HepG2 (cell line): ENCODE data around the gene DYNC2H1. TPM values are rescaled to one million over a fixed set of nuclear protein-coding genes. Genes with fewer than 3 reads are reported as not detected.

Experiments used
- ARID4A ChIP-seq: sonication (generic); formaldehyde crosslinking; IDR thresholded peaks from 2 replicates; pipeline ENCODE4 v1.5.0; 2020; ENCODE audit warnings: mild to moderate bottlenecking, missing genetic modification reagents, borderline replicate concordance
- ATF5 ChIP-seq: sonication (generic); formaldehyde crosslinking; IDR thresholded peaks from 2 replicates; pipeline ENCODE4 v1.4.0; 2020; ENCODE audit warnings: mild to moderate bottlenecking, low read depth, missing genetic modification reagents
- DRAP1 ChIP-seq: IDR thresholded peaks from 2 replicates; pipeline ENCODE4 v1.6.1; 2016; ENCODE audit warnings: missing genetic modification reagents, missing compliant biosample characterization
- ELF3 ChIP-seq: IDR thresholded peaks from 2 replicates; pipeline ENCODE4 v1.6.1; 2016; ENCODE audit warnings: missing genetic modification reagents, missing compliant biosample characterization
- GFI1 ChIP-seq: sonication (generic); formaldehyde crosslinking; IDR thresholded peaks from 2 replicates; pipeline ENCODE4 v1.5.0; 2020; ENCODE audit warnings: missing genetic modification reagents, mild to moderate bottlenecking, borderline replicate concordance
- KDM1A ChIP-seq: IDR thresholded peaks from 2 replicates; pipeline ENCODE4 v1.6.1; 2016; ENCODE audit warnings: missing compliant biosample characterization
- KMT2B ChIP-seq: IDR thresholded peaks from 2 replicates; pipeline ENCODE4 v1.6.1; 2016; ENCODE audit warnings: missing genetic modification reagents, missing compliant biosample characterization
- MIXL1 ChIP-seq: IDR thresholded peaks from 2 replicates; pipeline ENCODE4 v1.6.1; 2016
- MLLT10 ChIP-seq: sonication (generic); formaldehyde crosslinking; IDR thresholded peaks from 2 replicates; pipeline ENCODE4 v1.4.0; 2020; ENCODE audit warnings: missing genetic modification reagents
- MTF2 ChIP-seq: sonication (generic); formaldehyde crosslinking; IDR thresholded peaks from 2 replicates; pipeline ENCODE4 v1.5.0; 2020; ENCODE audit warnings: missing genetic modification reagents, borderline replicate concordance
- PCBP2 ChIP-seq: fragments of 200-400 bp; formaldehyde crosslinking; optimal IDR thresholded peaks from 2 replicates; pipeline ENCODE3; 2018; ENCODE audit warnings: low read length, low read depth; ENCODE audit not compliant: poor library complexity, severe bottlenecking
- PITX1 ChIP-seq: sonication (generic); formaldehyde crosslinking; IDR thresholded peaks from 2 replicates; pipeline ENCODE4 v1.5.1; 2020; ENCODE audit warnings: mild to moderate bottlenecking, missing genetic modification reagents
- RFXANK ChIP-seq: IDR thresholded peaks from 2 replicates; pipeline ENCODE4 v1.6.1; 2016
- SAP130 ChIP-seq: IDR thresholded peaks from 2 replicates; pipeline ENCODE4 v1.6.1; 2016; ENCODE audit warnings: low read depth
- SETDB1 ChIP-seq: sonication (generic); formaldehyde crosslinking; IDR thresholded peaks from 2 replicates; pipeline ENCODE4 v1.5.1; 2020; ENCODE audit warnings: missing genetic modification reagents, mild to moderate bottlenecking, borderline replicate concordance
- SMC3 ChIP-seq: IDR thresholded peaks from 2 replicates; pipeline ENCODE4 v1.6.1; 2011; ENCODE audit warnings: low read length, improper control_type of control experiment
- TARDBP ChIP-seq: sonication (generic); formaldehyde crosslinking; IDR thresholded peaks from 2 replicates; pipeline ENCODE4 v1.8.0; 2022; ENCODE audit warnings: mild to moderate bottlenecking, missing genetic modification reagents
- TGIF2 ChIP-seq: IDR thresholded peaks from 2 replicates; pipeline ENCODE4 v1.6.1; 2016; ENCODE audit warnings: control low read depth, missing compliant biosample characterization
- ZFP82 ChIP-seq: sonication (generic); formaldehyde crosslinking; IDR thresholded peaks from 2 replicates; pipeline ENCODE4 v1.5.1; 2020; ENCODE audit warnings: mild to moderate bottlenecking, missing genetic modification reagents, borderline replicate concordance
- ZFX ChIP-seq: sonication (generic); formaldehyde crosslinking; IDR thresholded peaks from 2 replicates; pipeline ENCODE4 v1.4.0; 2020; ENCODE audit warnings: mild to moderate bottlenecking, low read depth, missing genetic modification reagents, moderate library complexity
- ZNF121 ChIP-seq: sonication (generic); formaldehyde crosslinking; IDR thresholded peaks from 2 replicates; pipeline ENCODE4 v1.5.0; 2020; ENCODE audit warnings: mild to moderate bottlenecking, missing genetic modification reagents
- ZNF543 ChIP-seq: sonication (generic); formaldehyde crosslinking; IDR thresholded peaks from 2 replicates; pipeline ENCODE4 v1.4.0; 2020; ENCODE audit warnings: mild to moderate bottlenecking, missing genetic modification reagents
- ZNF557 ChIP-seq: sonication (generic); formaldehyde crosslinking; IDR thresholded peaks from 2 replicates; pipeline ENCODE4 v1.4.0; 2020; ENCODE audit warnings: missing genetic modification reagents
- ZNF589 ChIP-seq: sonication (generic); formaldehyde crosslinking; conservative IDR thresholded peaks from 2 replicates; pipeline ENCODE4 v1.8.0; 2022; ENCODE audit warnings: mild to moderate bottlenecking, moderate library complexity, missing genetic modification reagents
- ZNF605 ChIP-seq: sonication (generic); formaldehyde crosslinking; IDR thresholded peaks from 2 replicates; pipeline ENCODE4 v1.8.0; 2022; ENCODE audit warnings: mild to moderate bottlenecking, missing genetic modification reagents
- ZNF652 ChIP-seq: IDR thresholded peaks from 2 replicates; pipeline ENCODE4 v1.6.1; 2016; ENCODE audit warnings: low read depth, borderline replicate concordance
- ZNF781 ChIP-seq: sonication (generic); formaldehyde crosslinking; IDR thresholded peaks from 2 replicates; pipeline ENCODE4 v1.5.1; 2020; ENCODE audit warnings: borderline replicate concordance, mild to moderate bottlenecking, missing genetic modification reagents; ENCODE audit errors: not compliant biosample characterization
- ZNF850 ChIP-seq: sonication (generic); formaldehyde crosslinking; conservative IDR thresholded peaks from 2 replicates; pipeline ENCODE4 v1.9.0; 2021; ENCODE audit warnings: mild to moderate bottlenecking, missing genetic modification reagents
- ZNF883 ChIP-seq: sonication (generic); formaldehyde crosslinking; IDR thresholded peaks from 2 replicates; pipeline ENCODE4 v1.5.1; 2020; ENCODE audit warnings: mild to moderate bottlenecking, missing genetic modification reagents; ENCODE audit errors: not compliant biosample characterization
- polyA plus RNA-seq, 8 experiments: library from polyadenylated mRNA; depleted of rRNA in 3 of 8; stranded (reverse) in 7 of 8; unstranded in 1 of 8; fragments of >200 nt; fragmentation: Illumina TruSeq in 4 of 8; extraction: Trizol in 4 of 8; gene quantifications; 2 replicates each; pipeline versions ENCODE4 v1.2.1 to v1.2.3, GENCODE V29; 2011 to 2016; ENCODE audit warnings: low read depth in 4 of 8, missing spikeins in 1 of 8, mixed read lengths in 1 of 8; ENCODE audit not compliant: insufficient read depth in 1 of 8
- total RNA-seq, 5 experiments: library from RNA; depleted of rRNA; stranded (reverse); fragments of >200 nt; fragmentation: Illumina TruSeq; extraction: Trizol; gene quantifications; 2 replicates each; pipeline ENCODE4 v1.2.3, GENCODE V29; 2016; ENCODE audit warnings: low read depth in 1 of 5

The DYNC2H1 gene
- total and polyA plus RNA-seq, 2 of the 13 experiments (the other 11 are each of a cell fraction or from before 2014, with no cell fraction given) = 0.49 to 0.66 TPM

GRCh38 chr11:103326070-103326794 lies 217.0 kb downstream of the DYNC2H1 start (continued):
- no peak for TF ChIP-seq ZNF605
- TF ChIP-seq DRAP1 (CRISPR knock-in tag) = no peak
- peak; percentile 60; the same call in 1 of the 2 replicates for TF ChIP-seq SMC3
- no peak for TF ChIP-seq MLLT10
- TF ChIP-seq MIXL1 (CRISPR knock-in tag) = no peak
- no peak for TF ChIP-seq ZNF589 (CRISPR knock-in tag)
- no peak for TF ChIP-seq ZNF543 (CRISPR knock-in tag)
- no peak for TF ChIP-seq MTF2 (CRISPR knock-in tag)
- TF ChIP-seq ZFX = peak; percentile 42; the same call in 1 of the 2 replicates
- no peak for TF ChIP-seq PITX1 (CRISPR knock-in tag)
- TF ChIP-seq TARDBP (CRISPR knock-in tag) = no peak
- TF ChIP-seq ZNF557 (CRISPR knock-in tag) = no peak
- TF ChIP-seq ZNF652 (CRISPR knock-in tag) = no peak
- TF ChIP-seq ELF3 (CRISPR knock-in tag) = peak; percentile 78
- TF ChIP-seq ZNF850 = no peak
- TF ChIP-seq RFXANK = no peak
- TF ChIP-seq KMT2B (CRISPR knock-in tag) = no peak
- TF ChIP-seq ZFP82 (CRISPR knock-in tag) = no peak
- TF ChIP-seq ZNF121 (CRISPR knock-in tag) = no peak
- TF ChIP-seq KDM1A = no peak
- TF ChIP-seq ZNF883 = no peak
- no peak for TF ChIP-seq ARID4A (CRISPR knock-in tag)
- TF ChIP-seq PCBP2 = no peak
- no peak for TF ChIP-seq SAP130 (CRISPR knock-in tag)
- TF ChIP-seq TGIF2 (CRISPR knock-in tag) = no peak
- no peak for TF ChIP-seq GFI1 (CRISPR knock-in tag)
- no peak for TF ChIP-seq SETDB1
- TF ChIP-seq ATF5 (CRISPR knock-in tag) = no peak
- TF ChIP-seq ZNF781 (CRISPR knock-in tag) = no peak
